ENCODE measurements around the gene PPM1N.

PPM1N gene

DNA sequence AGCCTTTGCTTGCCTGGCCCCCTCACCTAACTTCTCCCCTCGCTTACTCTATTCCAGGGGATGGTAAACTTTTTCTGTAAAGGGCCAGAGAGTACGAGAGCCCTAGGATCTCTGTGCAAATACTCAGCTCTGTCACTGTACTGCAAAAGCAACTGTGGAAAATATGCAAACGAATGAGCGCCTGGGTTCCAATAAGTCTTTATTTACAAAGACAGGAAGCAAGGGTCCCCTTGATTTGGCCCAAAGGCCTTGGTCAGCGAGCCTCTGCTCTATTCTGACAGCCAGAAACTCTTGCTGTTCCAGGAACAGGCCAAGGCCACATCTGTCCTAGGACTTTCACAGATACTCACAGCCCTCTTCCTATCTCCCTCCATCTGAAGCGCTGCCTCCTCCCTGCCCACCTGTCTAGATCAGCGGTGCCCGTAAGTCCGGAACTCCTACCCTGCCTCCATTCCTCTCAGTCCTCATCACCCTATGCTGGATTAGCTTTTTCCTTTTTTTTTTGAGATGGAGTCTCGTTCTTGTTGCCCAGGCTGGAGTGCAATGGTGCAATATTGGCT, 49.0 kb downstream of the PPM1N start:
- DNase-seq: no peak

DNA sequence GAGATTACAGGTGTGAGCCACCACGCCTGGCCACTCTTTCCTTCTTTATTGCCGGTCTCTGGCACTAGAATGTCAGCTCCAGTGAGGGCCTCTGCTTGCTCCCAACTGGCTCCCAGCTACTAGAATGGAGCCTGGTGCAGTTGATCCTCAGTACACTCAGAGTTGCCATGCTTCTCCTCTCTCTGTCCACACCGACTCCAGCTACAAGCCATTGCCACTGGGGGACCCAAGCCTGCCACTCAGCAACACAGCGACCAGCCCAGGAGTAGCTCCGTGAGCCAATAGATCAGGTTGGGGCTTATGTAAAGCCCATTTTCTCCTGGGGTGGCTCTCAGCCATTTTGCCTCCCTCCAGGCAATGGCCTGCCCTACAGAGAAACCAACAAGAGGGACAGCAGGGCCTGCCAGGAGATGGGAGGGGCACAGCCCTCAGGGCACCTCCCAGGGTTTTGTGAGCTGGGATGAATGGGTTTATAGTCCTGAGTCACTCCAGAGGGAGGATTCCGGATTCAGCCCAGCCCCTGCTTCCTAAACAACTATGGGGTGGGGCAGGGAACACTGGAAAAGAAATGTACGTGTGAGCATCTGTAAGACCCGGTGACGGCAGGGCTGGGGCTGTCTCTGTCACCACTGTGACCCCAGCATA, 49.8 kb downstream of the PPM1N start:
- no peak for DNase-seq
